Stimulated activated naive CD8-positive, alpha-beta T cell treated with anti-CD3 and anti-CD28 coated beads, Interleukin-15, Interleukin-2, amounts not matched to agents 100 U/mL and 50 U/mL, for 24 hours (primary cell): ENCODE measurements around the gene FNBP1.
A peak's percentile ranks its signal among the peaks of the same experiment; 100 is the strongest.
"Not testable (repeated sequence)": the region's sequence is repeated elsewhere in the genome, so short reads cannot be mapped to it uniquely, and the experiment has no call there.

Experiments
- ATAC-seq: fragments of 150-1000 bp; cut with Tn5 transposase; one replicate; pipeline ENCODE4 v1.10.0; 2021
- DNase-seq: peaks from one replicate; pipeline ENCODE4 v3.0.0; 2021

Gene FNBP1

GRCh38 chr9:130021842-130022241, 21.1 kb downstream of the FNBP1 start:
- ATAC-seq, DNase-seq: not testable (repeated sequence)

- DNase-seq (no peak), ATAC-seq (no peak)
Measured at GRCh38 chr9:130021123-130021522, 21.9 kb downstream of the FNBP1 start.

DNA sequence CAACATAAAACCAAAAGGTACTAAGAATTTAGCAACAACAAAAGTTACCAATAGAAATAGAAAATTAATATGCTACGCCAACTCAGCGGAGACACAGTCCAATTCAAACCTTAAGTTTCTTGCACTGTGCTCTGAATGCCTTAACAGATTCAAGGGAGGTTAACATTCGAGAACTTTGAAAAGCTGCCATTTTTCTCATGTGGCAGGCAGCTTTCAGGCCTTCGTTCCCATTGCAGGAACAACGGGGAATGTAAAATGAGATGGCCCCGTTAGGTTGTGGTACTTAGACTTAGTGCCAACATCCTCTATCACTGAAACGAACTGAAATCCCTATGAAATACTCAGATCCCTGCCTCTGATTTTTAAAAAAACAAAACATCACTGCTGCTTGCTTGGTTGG, 22.4 kb downstream of the FNBP1 start:
- DNase-seq = no peak
- ATAC-seq = no peak

DNA sequence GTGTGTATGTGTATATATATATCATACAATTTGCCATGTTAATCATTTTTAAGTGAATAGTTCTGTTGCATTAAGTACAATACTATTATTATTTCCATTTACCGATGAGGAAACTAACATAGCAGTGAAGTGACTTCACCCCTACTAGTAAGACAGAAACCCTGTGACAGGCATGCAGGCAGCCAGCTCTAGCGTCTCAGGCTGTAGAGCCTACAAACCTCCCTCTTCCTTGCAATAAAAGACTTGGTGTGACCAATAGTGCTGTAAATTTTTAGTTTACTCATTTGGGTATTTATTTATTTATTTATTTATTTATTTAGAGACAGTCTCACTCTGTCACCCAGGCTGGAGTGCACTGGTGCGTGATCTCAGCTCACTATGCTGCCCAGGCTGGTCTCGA, 24.7 kb downstream of the FNBP1 start:
- DNase-seq (peak; percentile 4), ATAC-seq (no peak)

- ATAC-seq = not testable (repeated sequence)
- DNase-seq = peak; percentile 3
Measured at GRCh38 chr9:130017510-130017909, 25.5 kb downstream of the FNBP1 start.

DNA sequence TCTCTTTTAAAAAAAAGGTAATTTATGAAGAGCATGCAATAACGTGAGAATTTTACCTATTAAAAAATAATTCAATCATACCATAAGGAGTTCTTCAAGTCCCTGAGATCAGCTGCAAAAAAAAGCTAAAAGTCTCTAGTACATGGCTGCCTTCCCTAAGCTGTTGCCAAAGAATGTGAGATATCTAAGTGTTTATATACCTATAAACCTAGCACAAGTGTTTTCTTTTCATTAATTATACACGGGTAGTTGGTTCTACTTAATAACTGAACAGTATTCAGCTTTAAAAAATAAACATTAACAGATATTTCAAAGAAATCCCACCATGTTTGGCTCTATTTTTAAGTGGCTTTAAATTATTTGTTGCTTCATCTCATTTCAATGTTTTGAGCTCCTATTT, 25.9 kb downstream of the FNBP1 start:
- ATAC-seq (no peak), DNase-seq (no peak)

DNA sequence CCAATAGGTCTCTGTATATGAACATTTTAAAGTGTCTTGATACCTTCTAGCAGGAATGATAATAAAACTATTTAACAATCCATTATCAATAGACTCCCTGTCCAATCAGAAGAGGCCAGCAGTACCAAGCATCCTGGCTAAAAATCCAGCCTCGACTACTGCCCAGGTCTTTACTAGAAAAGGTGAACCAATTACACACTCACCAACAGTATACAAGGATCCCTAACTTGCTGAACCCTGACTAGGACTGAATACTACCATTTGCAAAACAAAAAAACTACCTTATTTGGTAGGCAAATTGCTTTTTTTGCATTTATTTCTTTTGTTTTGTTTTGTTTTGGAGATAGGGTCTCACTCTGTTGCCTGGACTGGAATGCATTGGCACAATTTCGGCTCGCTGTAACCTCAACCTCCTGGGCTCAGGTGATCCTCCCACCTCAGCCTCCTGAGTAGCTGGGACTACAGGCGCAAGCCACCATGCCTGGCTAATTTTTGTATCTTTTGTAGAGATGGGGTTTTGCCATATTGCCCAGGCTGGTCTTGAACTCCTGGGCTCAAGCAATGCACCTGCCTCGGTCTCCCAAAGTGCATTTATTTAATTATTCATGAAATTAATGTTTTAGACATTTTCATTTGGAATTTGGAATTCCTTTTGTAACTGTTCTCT, 27.5 kb downstream of the FNBP1 start:
- no peak for ATAC-seq
- peak; percentile 2 for DNase-seq

DNA sequence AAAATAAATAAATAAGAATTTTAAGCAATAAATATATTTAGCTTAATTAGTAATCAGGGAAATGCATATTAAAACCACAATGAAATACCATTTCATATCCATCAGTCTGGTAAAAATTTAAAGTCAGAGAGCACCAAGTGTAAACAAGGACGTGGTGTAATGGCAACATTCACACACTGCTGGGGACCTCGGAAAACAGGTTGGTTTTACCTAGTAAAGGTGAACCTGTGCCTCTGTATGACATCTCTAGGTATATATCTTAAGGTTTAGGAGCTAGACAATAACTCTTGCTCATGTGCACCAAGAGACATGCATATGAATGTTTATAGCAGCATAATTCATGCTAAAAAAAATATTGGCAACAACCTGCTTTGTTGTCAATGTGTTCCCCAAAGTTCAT, 29.7 kb downstream of the FNBP1 start:
- ATAC-seq (no peak), DNase-seq (no peak)

DNA sequence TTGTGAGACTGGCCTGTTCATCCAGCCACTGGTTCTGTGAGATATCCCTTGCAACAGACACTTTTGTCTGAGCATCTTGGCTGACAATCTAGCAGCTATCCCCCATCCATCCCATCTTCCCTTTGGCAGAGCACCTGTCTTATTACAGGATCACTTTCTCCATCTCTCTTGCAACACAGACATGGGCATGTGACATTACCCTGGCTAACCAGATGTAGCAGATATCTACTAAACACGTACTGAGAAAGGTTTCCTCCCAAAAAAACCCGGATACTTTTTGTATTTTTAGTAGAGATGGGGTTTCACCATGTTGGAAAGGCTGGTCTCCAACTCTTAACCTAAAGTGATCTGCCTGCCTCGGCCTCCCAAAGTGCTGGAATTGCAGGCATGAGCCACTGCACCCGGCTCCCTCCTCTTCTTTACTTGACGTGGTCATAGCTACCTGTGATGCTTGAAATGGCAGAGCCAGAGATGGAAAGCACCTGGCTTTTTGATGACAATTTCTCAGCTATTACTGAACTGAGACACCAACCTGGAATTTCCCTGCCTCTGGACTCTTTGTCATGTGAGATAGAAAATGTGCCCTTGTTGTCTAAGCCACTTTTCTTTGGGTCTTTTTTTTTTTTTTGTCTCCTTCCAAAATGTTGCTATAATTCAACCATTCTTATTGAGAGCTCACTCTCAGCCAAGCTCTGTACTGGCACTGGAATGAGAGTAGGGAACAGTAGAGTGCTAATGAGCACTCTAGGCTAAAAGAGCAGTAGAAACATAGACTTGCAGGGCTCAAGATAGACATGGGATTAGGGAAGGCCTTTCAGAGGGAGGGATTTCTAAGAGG, 32.6 kb downstream of the FNBP1 start:
- DNase-seq (peak; percentile 37), ATAC-seq (peak; percentile 76)

GRCh38 chr9:130009546-130009945, 33.4 kb downstream of the FNBP1 start:
- ATAC-seq = not testable (repeated sequence)
- DNase-seq = peak; percentile 2

GRCh38 chr9:130008538-130008937, 34.5 kb downstream of the FNBP1 start:
- no peak for ATAC-seq
- DNase-seq = peak; percentile 2

GRCh38 chr9:130006952-130007351, 36.0 kb downstream of the FNBP1 start:
- DNase-seq = peak; percentile 1
- ATAC-seq = not testable (repeated sequence)

DNA sequence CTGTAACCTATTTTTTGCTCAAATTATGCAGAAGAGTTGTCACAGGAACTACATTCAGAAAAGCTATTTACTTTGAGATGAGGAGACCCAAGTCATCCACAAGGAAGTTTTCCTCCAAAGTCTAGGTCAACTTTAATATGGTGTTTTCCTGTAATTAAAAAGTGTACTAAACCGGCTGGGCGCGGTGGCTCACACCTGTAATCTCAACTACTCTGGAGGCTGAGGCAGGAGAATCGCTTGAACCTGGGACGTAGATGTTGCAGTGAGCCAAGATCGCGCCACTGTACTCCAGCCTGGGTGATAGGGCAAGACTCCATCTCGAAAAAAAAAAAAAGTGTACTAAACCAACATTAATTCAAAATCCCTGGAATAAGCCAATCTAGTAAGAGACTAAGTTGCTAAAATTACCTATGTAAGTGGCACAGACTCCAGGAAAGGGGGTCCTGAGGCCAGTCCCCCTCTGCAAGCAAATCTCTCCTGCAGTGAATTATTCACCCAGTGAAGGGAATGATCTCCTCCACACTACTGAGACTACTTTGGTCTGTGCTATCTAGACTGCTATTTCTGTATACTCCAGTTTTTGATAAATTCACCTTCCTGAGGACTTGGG, 38.9 kb downstream of the FNBP1 start:
- DNase-seq (no peak), ATAC-seq (no peak)

GRCh38 chr9:130002320-130002719, 40.7 kb downstream of the FNBP1 start:
- ATAC-seq = no peak

GRCh38 chr9:130001190-130001589, 41.8 kb downstream of the FNBP1 start:
- ATAC-seq = no peak
- DNase-seq = no peak

More at GRCh38 chr9:130002320-130002719, 40.7 kb downstream of the FNBP1 start:
- no peak for DNase-seq

DNA sequence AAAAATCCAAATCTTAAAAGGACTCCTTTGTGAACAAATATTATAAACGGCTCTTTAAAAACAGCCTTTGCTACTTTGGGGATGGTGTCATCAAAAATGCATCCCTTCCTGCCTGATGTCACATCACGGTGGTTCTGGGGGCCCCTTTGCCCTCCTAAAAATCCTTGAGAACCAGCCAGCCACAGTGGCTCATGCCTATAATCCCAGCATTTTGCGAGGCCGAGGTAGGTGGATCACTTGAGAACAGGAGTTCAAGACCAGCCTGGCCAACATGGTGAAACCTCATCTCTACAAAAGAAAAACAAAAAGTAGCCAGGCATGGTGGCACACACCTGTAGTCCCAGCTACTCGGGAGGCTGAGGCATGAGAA, 43.9 kb downstream of the FNBP1 start:
- DNase-seq = no peak
- no peak for ATAC-seq

- DNase-seq = no peak
- ATAC-seq = no peak
Measured at GRCh38 chr9:129998491-129999140, 44.4 kb downstream of the FNBP1 start.

DNA sequence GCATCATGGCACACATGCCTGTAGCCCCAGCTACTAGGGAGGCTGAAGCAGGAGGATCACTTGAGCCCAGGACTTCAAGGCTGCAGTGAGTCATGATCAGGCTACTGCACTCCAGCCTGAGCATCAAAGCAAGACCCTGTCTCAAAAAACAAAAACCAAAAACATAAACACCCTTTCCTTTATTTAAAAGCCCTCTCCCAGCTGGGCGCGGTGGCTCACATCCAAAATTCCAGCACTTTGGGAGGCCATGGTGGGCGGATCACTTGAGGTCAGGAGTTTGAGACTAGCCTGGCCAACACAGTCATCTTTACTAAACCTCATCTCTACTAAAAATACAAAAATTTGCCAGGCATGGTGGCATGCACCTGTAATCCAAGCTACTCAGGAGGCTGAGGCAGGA, 45.3 kb downstream of the FNBP1 start:
- not testable (repeated sequence) for ATAC-seq, DNase-seq

DNA sequence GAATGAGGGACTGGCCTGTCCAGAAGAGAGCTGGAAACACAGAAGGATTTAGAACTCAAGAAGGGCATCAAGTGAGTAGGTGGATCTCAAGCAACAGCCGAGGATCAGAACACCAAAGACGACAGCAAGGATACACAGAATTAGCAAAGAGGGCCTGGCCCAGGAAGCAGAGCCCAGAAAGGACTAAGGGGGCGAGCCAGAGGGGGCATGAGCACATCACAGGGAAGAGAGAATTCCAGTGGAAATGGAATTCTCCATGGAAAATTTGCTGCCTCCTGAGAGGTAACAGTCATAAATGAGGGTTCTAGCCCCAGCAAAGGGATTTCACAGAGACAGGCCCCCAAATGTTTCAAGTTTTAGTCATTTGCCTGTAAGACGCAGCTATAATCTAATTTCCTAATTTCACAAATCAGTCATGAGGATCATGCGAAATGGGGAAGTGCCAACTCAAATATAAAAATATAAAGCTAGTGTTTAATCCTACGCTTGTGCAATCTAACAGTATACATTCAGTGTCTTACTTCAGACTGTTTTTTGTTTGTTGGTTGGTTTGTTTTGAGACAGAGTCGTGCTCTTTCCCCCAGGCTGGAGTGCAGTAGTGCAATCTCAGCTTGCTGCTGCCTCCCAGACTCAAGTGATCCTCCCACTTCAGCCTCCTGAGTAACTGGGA, 46.7 kb downstream of the FNBP1 start:
- no peak for ATAC-seq
- no peak for DNase-seq

- ATAC-seq (peak; percentile 58), DNase-seq (peak; percentile 51)
Measured at GRCh38 chr9:129995409-129996160, 47.4 kb downstream of the FNBP1 start.

DNA sequence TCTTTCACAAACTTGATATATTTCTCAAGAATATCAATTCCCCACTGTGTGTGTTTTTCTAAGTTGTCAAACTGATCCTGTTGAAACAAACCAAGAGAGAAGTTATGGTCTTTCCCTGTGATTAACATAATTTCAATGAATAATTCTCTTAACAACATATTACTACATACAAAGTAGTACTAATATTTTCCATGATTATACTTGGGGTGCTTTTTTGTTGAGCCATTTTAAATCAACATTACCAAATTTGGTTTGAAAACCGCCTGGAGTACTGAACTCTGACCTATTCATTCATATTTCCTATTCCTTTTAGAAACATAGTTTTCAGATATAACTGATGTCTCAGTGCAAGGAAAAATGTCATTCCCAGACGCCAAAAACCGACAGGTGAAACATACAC, 48.1 kb downstream of the FNBP1 start:
- DNase-seq (no peak), ATAC-seq (peak; percentile 5)
